Measurements from ENCODE around the gene SERPING1.
A peak's percentile ranks its signal among the peaks of the same experiment; 100 is the strongest.

Gene SERPING1

GRCh38 chr11:57605028-57605420, 7.5 kb downstream of the SERPING1 start:
- no peak for DNase-seq (ENCODE audit: low read depth)
- H3K4me3 ChIP-seq (ENCODE audit: low read depth, low read length): no peak overlapping the region
- TF ChIP-seq CTCF (IDR thresholded peaks at IDR 0.05; ENCODE audit: control insufficient read depth, extremely low read depth, insufficient read depth): no peak

GRCh38 chr11:57610170-57610569, 12.7 kb downstream of the SERPING1 start:
- no peak overlapping the region for H3K4me3 ChIP-seq (ENCODE audit: low read depth, low read length)
- TF ChIP-seq CTCF (IDR thresholded peaks at IDR 0.05; ENCODE audit: control insufficient read depth, extremely low read depth, insufficient read depth): no peak
- DNase-seq (ENCODE audit: low read depth): no peak

GRCh38 chr11:57614234-57614772, 16.8 kb downstream of the SERPING1 start:
- TF ChIP-seq CTCF (IDR thresholded peaks at IDR 0.05; ENCODE audit: control insufficient read depth, extremely low read depth, insufficient read depth): no peak
- no peak for DNase-seq (ENCODE audit: low read depth)
- H3K4me3 ChIP-seq (ENCODE audit: low read depth, low read length): no peak overlapping the region

- DNase-seq (ENCODE audit: low read depth): peak; percentile 27
- H3K4me3 ChIP-seq (ENCODE audit: low read depth, low read length): no peak overlapping the region
- TF ChIP-seq CTCF (IDR thresholded peaks at IDR 0.05; ENCODE audit: control insufficient read depth, extremely low read depth, insufficient read depth): no peak
Observed at GRCh38 chr11:57615308-57615707, 17.8 kb downstream of the SERPING1 start.

GRCh38 chr11:57616595-57616994, 19.1 kb downstream of the SERPING1 start:
- no peak for DNase-seq (ENCODE audit: low read depth)
- H3K4me3 ChIP-seq (ENCODE audit: low read depth, low read length): no peak overlapping the region
- no peak for TF ChIP-seq CTCF (IDR thresholded peaks at IDR 0.05; ENCODE audit: control insufficient read depth, extremely low read depth, insufficient read depth)

- DNase-seq (ENCODE audit: low read depth): no peak
- no peak overlapping the region for H3K4me3 ChIP-seq (ENCODE audit: low read depth, low read length)
- no peak for TF ChIP-seq CTCF (IDR thresholded peaks at IDR 0.05; ENCODE audit: control insufficient read depth, extremely low read depth, insufficient read depth)
Observed at GRCh38 chr11:57618438-57618837, 21.0 kb downstream of the SERPING1 start.

- no peak for TF ChIP-seq CTCF (IDR thresholded peaks at IDR 0.05; ENCODE audit: control insufficient read depth, extremely low read depth, insufficient read depth)
- H3K4me3 ChIP-seq (ENCODE audit: low read depth, low read length): no peak overlapping the region
- DNase-seq (ENCODE audit: low read depth): no peak
Observed at GRCh38 chr11:57619331-57619730, 21.8 kb downstream of the SERPING1 start.

Measured in LNCaP clone FGC (cell line).